Psoas muscle (tissue), 8 donors: ENCODE results near the gene ROR2. TPM values are rescaled to one million over a fixed set of nuclear protein-coding genes. Genes with fewer than 3 reads are reported as not detected.

Source experiments
- ATAC-seq, 4 donors: fragments of 200-7000 bp; cut with Tn5 transposase; one replicate each; pipeline ENCODE4 v1.9.1; 2020; ENCODE audit warnings: moderate library complexity in 3 of 4, mild to moderate bottlenecking in 2 of 4
- DNase-seq, 2 donors: peaks; one replicate each; pipeline ENCODE4 v3.0.0-alpha.2; 2020
- H3K27ac ChIP-seq: fragments of 200-600 bp; one replicate; pipeline ENCODE4 v1.8.0; 2022
- H3K27me3 ChIP-seq, 3 donors: fragments of 200-600 bp in 1 of 3; one replicate each; pipeline versions ENCODE4 v1.6.1 to v1.8.0; 2013 to 2022; ENCODE audit warnings: low read length in 2 of 3, mild to moderate bottlenecking in 2 of 3, moderate library complexity in 1 of 3; ENCODE audit not compliant: insufficient read depth in 3 of 3
- H3K36me3 ChIP-seq, 2 donors: fragments of 200-600 bp in 1 of 2; one replicate each; pipeline versions ENCODE4 v1.6.1 to v1.8.0; 2013 to 2022; ENCODE audit warnings: low read depth in 1 of 2, mild to moderate bottlenecking in 1 of 2, moderate library complexity in 1 of 2; ENCODE audit not compliant: insufficient read depth in 1 of 2
- H3K4me1 ChIP-seq: fragments of 200-600 bp; one replicate; pipeline ENCODE4 v1.8.0; 2022
- H3K4me3 ChIP-seq: fragments of 200-600 bp; one replicate; pipeline ENCODE4 v1.8.0; 2022; ENCODE audit warnings: mild to moderate bottlenecking
- H3K9me3 ChIP-seq: fragments of 200-600 bp; one replicate; pipeline ENCODE4 v1.8.0; 2022
- WGBS, 3 donors: extraction: QIAGEN DNeasy Blood & Tissue Kit; methylation state at CpG; one replicate each; pipeline versions ENCODE4 v1.1.6 to v1.1.7; 2013; 5-methylcytosine and 5-hydroxymethylcytosine counted together
- intact Hi-C, 2 donors: fragments of 100-400 bp; cut with DNase I; formaldehyde crosslinking; loops; one replicate each; pipeline versions ENCODE4 v1.11.0 to v1.14.2; 2022
- polyA plus RNA-seq, 3 donors: library from polyadenylated mRNA; stranded (reverse); fragments of 200-250 nt; gene quantifications; one replicate each; pipeline ENCODE4 v1.2.3, GENCODE V29; 2013
- total RNA-seq, 4 donors: library from RNA; stranded (reverse); fragmentation: NEBNext Ultra II Directional in 2 of 4; extraction: Animal tissue kit (Norgen Biotek cat#: 25700) in 2 of 4; gene quantifications; one replicate each; pipeline versions ENCODE4 v1.2.1 to v1.2.4, GENCODE V29; 2021 to 2023
- TF ChIP-seq, protein P1 (sequence below): fragments of 200-600 bp; IDR thresholded peaks from one replicate; pipeline ENCODE4 v1.8.0; 2022; ENCODE audit warnings: antibody characterized with exemption
- donor health status: healthy with polysubstance abuse.
- donor health status: DM: no; HTN: no; CAD: no; lungs with moderate emphysema.
- donor health status: Bipolar disorder and iron deficiency.
- donor health status: healthy.
- donor health status: DM: yes; HTN: yes; CAD: no.
- donor health status: DM: no; HTN: no; CAD: no.
- donor health status: DM: no; HTN: no; CAD: no.
- donor health status: DM: yes; HTN: yes; CAD: no.

ROR2 gene
- total and polyA plus RNA-seq, 7 donors = 0.05 to 0.52 (median 0.15) TPM

DNA sequence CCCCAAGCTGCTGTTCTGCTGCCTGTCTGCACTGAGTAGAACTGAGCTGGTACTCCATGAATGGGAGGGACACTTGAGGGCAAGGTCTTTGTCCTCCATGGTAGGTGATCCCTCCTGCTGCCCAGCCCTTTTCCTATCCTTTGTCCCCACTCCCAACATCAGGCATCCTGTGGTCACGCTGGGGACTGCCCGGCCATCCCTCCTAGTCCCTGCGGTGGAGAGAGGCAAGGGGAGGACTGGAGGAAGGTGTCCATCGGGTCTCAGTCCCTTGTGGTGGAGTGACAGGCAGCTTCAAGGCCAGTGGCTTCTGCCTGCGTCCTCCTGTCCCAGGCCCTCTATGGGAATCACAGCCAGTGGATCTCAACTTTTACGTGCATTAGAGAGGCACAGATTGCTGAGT, 25.9 kb downstream of the ROR2 start:
- Histone ChIP-seq H3K27me3 (peaks cover 0 to 4% (median 2%) of the 10 kb centered on the region in 3 donors), H3K4me3 (no peak overlapping the region), H3K9me3 (no peaks in the 10 kb centered on the region), H3K27ac (no peak overlapping the region), H3K36me3 (no peaks in the 10 kb centered on the region), H3K4me1 (no peaks in the 10 kb centered on the region)
- no peak for DNase-seq
- WGBS, 3 donors = 71 to 82% (median 76%) methylated on average over 6 of the region's 6 CpGs
- TF ChIP-seq, protein P1, sequence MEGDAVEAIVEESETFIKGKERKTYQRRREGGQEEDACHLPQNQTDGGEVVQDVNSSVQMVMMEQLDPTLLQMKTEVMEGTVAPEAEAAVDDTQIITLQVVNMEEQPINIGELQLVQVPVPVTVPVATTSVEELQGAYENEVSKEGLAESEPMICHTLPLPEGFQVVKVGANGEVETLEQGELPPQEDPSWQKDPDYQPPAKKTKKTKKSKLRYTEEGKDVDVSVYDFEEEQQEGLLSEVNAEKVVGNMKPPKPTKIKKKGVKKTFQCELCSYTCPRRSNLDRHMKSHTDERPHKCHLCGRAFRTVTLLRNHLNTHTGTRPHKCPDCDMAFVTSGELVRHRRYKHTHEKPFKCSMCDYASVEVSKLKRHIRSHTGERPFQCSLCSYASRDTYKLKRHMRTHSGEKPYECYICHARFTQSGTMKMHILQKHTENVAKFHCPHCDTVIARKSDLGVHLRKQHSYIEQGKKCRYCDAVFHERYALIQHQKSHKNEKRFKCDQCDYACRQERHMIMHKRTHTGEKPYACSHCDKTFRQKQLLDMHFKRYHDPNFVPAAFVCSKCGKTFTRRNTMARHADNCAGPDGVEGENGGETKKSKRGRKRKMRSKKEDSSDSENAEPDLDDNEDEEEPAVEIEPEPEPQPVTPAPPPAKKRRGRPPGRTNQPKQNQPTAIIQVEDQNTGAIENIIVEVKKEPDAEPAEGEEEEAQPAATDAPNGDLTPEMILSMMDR = no peak
- intact Hi-C loops = no loop called here
- ATAC-seq = no peak

DNA sequence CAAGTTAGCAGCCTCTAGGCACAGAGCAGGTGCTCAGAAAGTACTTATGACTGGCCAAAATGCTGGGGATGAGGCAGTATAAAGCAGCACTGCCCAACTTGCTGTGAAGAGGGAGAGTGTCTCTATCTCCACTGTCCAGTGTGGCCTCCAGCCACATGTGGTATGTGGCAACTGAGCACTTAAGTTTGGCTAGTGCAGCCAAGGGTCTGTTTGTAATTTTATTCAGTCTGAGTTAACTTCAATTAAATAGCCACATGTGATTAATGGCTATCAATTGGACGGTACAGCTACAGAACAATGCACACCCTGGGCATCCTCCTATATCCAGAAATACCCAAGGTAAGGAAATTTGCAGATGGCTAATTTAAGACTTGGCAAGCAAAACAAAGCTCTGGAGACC, 26.9 kb downstream of the ROR2 start:
- no peak for DNase-seq
- intact Hi-C loops = no loop called here
- no peak overlapping the region for H3K4me3 ChIP-seq
- peaks cover 0 to 4% (median 2%) of the 10 kb centered on the region in 3 donors for H3K27me3 ChIP-seq
- H3K9me3 ChIP-seq = no peaks in the 10 kb centered on the region
- H3K4me1 ChIP-seq = no peaks in the 10 kb centered on the region
- no peak overlapping the region for H3K27ac ChIP-seq
- TF ChIP-seq, protein P1 = no peak
- no peaks in the 10 kb centered on the region for H3K36me3 ChIP-seq
- no peak for ATAC-seq
- 47 to 55% (median 54%) methylated on average over 1 of the region's 1 CpG for WGBS, 3 donors

- Histone ChIP-seq H3K27ac (no peak overlapping the region), H3K4me3 (no peak overlapping the region), H3K4me1 (no peaks in the 10 kb centered on the region), H3K27me3 (peaks cover 0 to 4% (median 3%) of the 10 kb centered on the region in 3 donors), H3K9me3 (no peaks in the 10 kb centered on the region), H3K36me3 (no peaks in the 10 kb centered on the region)
- WGBS, 3 donors = 74 to 76% (median 75%) methylated on average over 9 of the region's 9 CpGs
- TF ChIP-seq, protein P1 = no peak
- intact Hi-C loops = no loop called here
- ATAC-seq (no peak), DNase-seq (no peak)
These were observed 28.7 kb downstream of the ROR2 start for GRCh38 chr9:91921371-91921770.

- H3K36me3 ChIP-seq = no peaks in the 10 kb centered on the region
- intact Hi-C loops = no loop called here
- H3K27ac ChIP-seq = no peak overlapping the region
- peaks cover 0 to 4% (median 3%) of the 10 kb centered on the region in 3 donors for H3K27me3 ChIP-seq
- ATAC-seq (no peak), DNase-seq (no peak)
- no peaks in the 10 kb centered on the region for H3K9me3 ChIP-seq
- no peaks in the 10 kb centered on the region for H3K4me1 ChIP-seq
- TF ChIP-seq, protein P1 = no peak
- no peak overlapping the region for H3K4me3 ChIP-seq
- 66 to 71% (median 69%) methylated on average over 6 of the region's 6 CpGs for WGBS, 3 donors
These were observed 29.2 kb downstream of the ROR2 start for GRCh38 chr9:91920630-91921350.

DNA sequence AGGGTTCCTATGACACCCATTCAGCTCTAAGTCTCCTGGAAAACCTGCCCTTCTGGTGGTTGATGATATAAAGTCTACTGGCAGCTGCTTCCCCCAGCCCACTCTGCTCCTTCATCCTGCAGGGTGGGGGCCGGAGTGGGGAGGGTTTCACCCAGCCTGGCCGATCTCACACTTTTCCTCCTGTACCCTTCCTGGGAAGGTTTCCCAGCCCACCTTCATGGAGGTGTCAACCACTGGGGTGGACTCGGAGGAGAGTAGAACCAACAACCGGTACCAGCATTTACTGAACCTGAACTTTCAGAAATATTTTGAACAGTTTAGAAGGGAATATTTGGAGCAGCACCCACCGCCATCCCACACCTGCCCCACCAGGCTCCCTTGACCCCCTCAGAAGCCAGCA, 30.4 kb downstream of the ROR2 start:
- intact Hi-C loops = no loop called here
- H3K4me1 ChIP-seq = no peaks in the 10 kb centered on the region
- 80 to 90% (median 84%) methylated on average over 5 of the region's 5 CpGs for WGBS, 3 donors
- no peak overlapping the region for H3K4me3 ChIP-seq
- peaks cover 0 to 4% (median 3%) of the 10 kb centered on the region in 3 donors for H3K27me3 ChIP-seq
- ATAC-seq (no peak), DNase-seq (no peak)
- H3K9me3 ChIP-seq = no peaks in the 10 kb centered on the region
- no peak overlapping the region for H3K27ac ChIP-seq
- no peaks in the 10 kb centered on the region for H3K36me3 ChIP-seq
- TF ChIP-seq, protein P1 = no peak
